Lower lobe of right lung (tissue), 2 donors: Measurements from ENCODE around the gene ARID3B. TPM values are rescaled to one million over a fixed set of nuclear protein-coding genes. Genes with fewer than 3 reads are reported as not detected.
"Not testable (repeated sequence)": the region's sequence is repeated elsewhere in the genome, so short reads cannot be mapped to it uniquely, and the experiment has no call there.

ENCODE experiments used
- ATAC-seq, 2 donors: fragments of 200-7000 bp; cut with Tn5 transposase; one replicate each; pipeline ENCODE4 v1.9.1; 2020 to 2022; ENCODE audit warnings: mild to moderate bottlenecking in 2 of 2, moderate library complexity in 2 of 2
- DNase-seq: peaks from one replicate; pipeline ENCODE4 v3.0.0-alpha.2; 2020
- H3K27ac ChIP-seq: fragments of 200-600 bp; one replicate; pipeline ENCODE4 v1.8.0; 2022
- H3K27me3 ChIP-seq: fragments of 200-600 bp; one replicate; pipeline ENCODE4 v1.8.0; 2022; ENCODE audit warnings: low read depth
- H3K36me3 ChIP-seq: fragments of 200-600 bp; one replicate; pipeline ENCODE4 v1.8.0; 2022; ENCODE audit warnings: mild to moderate bottlenecking
- H3K4me1 ChIP-seq: fragments of 200-600 bp; one replicate; pipeline ENCODE4 v1.8.0; 2022
- H3K4me3 ChIP-seq: fragments of 200-600 bp; one replicate; pipeline ENCODE4 v1.8.0; 2022; ENCODE audit warnings: mild to moderate bottlenecking
- H3K9me3 ChIP-seq: fragments of 200-600 bp; one replicate; pipeline ENCODE4 v1.8.0; 2022
- intact Hi-C: fragments of 100-400 bp; cut with DNase I; formaldehyde crosslinking; loops from one replicate; pipeline ENCODE4 v1.11.0; 2022
- total RNA-seq: library from RNA; stranded (reverse); fragmentation: NEBNext Ultra II Directional; extraction: Animal tissue kit (Norgen Biotek cat#: 25700); gene quantifications from one replicate; pipeline ENCODE4 v1.2.1, GENCODE V29; 2021
- TF ChIP-seq, protein P1 (sequence below): fragments of 200-600 bp; IDR thresholded peaks from one replicate; pipeline ENCODE4 v1.8.0; 2022; ENCODE audit warnings: antibody characterized with exemption, mild to moderate bottlenecking
- donor health status: DM: no; HTN: yes; CAD: no; lungs with severe emphysema.

ARID3B gene
- total RNA-seq, 1 donor from 2014 or later, result 11.1 TPM

DNA sequence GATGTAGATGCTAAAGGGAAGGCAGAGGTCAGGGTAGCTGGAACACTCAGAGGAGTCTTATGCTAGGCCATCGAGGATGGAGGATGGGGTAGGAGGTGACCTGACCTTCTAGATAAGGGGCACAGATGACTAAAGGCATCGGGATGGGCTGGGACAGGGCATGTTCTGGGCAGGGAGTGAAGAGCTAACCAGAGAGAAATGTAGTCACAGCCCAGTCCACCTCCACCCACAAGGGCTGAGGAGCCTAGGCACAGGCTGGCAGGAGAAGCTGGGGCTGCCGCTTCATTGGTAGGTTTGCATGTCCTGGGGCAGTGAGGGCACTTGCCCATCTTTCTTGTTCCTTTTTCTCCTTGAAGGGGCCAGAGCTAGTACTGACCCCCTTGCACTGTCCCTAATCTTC lies 87.2 kb downstream of the ARID3B start:
- peaks cover 100% of the 10 kb centered on the region for H3K36me3 ChIP-seq
- TF ChIP-seq, protein P1, sequence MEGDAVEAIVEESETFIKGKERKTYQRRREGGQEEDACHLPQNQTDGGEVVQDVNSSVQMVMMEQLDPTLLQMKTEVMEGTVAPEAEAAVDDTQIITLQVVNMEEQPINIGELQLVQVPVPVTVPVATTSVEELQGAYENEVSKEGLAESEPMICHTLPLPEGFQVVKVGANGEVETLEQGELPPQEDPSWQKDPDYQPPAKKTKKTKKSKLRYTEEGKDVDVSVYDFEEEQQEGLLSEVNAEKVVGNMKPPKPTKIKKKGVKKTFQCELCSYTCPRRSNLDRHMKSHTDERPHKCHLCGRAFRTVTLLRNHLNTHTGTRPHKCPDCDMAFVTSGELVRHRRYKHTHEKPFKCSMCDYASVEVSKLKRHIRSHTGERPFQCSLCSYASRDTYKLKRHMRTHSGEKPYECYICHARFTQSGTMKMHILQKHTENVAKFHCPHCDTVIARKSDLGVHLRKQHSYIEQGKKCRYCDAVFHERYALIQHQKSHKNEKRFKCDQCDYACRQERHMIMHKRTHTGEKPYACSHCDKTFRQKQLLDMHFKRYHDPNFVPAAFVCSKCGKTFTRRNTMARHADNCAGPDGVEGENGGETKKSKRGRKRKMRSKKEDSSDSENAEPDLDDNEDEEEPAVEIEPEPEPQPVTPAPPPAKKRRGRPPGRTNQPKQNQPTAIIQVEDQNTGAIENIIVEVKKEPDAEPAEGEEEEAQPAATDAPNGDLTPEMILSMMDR, result no peak
- H3K4me3 ChIP-seq, result no peak overlapping the region
- peaks cover 10% of the 10 kb centered on the region for H3K4me1 ChIP-seq
- ATAC-seq (no peak), DNase-seq (no peak)
- H3K27me3 ChIP-seq, result no peaks in the 10 kb centered on the region
- H3K9me3 ChIP-seq, result no peaks in the 10 kb centered on the region
- intact Hi-C loops, result no loop called here
- H3K27ac ChIP-seq, result no peak overlapping the region

DNA sequence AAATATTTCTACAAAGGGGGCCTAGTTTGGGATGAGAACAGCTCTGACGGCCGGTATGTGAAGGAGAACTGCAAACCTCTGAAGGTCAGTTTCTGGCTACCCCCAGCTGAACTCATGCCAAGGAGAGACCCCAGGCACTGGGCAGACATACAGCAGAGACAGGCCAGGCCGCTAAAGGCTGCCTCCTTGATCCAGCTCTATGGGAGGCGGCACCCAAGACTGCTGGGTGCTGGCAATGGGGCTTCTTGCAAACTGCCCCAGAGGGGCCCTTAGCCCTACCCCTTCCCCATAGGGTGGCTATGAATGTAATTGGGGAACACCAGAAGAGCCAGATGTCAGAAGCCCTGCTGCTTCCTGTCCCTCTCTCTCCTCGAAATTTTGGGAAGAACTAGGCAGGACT lies 87.9 kb downstream of the ARID3B start:
- peaks cover 100% of the 10 kb centered on the region for H3K36me3 ChIP-seq
- intact Hi-C loops, result no loop called here

DNA sequence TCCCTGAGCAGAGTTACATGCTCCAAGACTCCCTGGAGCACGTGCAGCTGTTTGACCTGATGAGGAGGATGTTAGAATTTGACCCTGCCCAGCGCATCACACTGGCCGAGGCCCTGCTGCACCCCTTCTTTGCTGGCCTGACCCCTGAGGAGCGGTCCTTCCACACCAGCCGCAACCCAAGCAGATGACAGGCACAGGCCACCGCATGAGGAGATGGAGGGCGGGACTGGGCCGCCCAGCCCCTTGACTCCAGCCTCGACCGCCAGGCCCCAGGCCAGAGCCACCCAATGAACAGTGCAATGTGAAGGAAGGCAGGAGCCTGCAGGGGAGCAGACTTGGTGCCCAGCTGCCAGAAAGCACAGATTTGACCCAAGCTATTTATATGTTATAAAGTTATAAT lies 88.7 kb downstream of the ARID3B start:
- H3K4me3 ChIP-seq, H3K27ac ChIP-seq, H3K27me3 ChIP-seq, H3K4me1 ChIP-seq, H3K9me3 ChIP-seq, intact Hi-C loops, DNase-seq, ATAC-seq: not testable (repeated sequence)
- peaks cover 100% of the 10 kb centered on the region for H3K36me3 ChIP-seq

More for the DNA sequence above, 87.9 kb downstream of the ARID3B start:
- Histone ChIP-seq H3K9me3 (no peaks in the 10 kb centered on the region), H3K27me3 (no peaks in the 10 kb centered on the region), H3K4me1 (peaks cover 3% of the 10 kb centered on the region), H3K27ac (no peak overlapping the region), H3K4me3 (no peak overlapping the region)
- DNase-seq (no peak), ATAC-seq (no peak)
- TF ChIP-seq, protein P1, result no peak

DNA sequence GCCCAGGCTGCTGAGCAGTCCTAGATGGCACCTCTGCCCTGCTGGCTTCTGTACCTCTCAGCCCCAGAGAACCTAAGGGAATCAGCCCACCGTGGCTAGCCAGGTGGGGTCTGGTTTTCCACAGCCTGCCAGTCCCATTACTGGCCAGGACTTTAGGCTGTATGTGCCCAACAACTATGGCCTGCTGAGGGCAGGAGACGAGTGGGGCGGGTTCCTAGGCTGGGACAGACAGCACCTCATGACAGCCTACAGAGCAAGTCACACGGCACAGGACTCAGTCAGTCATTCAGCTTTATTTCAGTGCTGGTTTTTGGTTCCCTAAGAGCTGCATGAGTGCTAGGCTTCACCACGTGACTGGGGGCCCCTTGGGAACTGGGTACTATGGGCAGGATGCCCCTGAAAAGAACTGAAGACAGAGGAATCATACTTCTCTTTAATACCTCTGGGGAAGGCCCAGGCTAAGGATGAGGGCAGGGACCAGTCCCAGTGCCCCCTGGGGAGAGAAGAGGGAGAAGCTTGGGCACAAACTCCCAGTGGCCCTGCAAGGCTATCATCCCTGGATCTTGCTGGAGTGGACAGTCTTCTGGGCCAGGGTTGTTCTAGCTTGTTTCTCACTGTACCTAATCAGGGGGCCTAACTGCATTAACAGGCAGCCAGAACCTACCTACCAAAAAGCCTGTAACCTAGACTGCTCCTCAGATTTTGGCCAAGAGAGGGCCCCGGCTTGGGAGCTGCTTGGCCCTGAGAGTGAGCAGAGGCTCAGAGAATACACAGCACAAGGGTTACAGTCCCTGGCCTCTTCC lies 89.5 kb downstream of the ARID3B start:
- TF ChIP-seq, protein P1, result no peak
- peaks cover 99% of the 10 kb centered on the region for H3K36me3 ChIP-seq
- no peaks in the 10 kb centered on the region for H3K27me3 ChIP-seq
- DNase-seq, result no peak
- no peaks in the 10 kb centered on the region for H3K4me1 ChIP-seq
- no peak for ATAC-seq
- no peak overlapping the region for H3K4me3 ChIP-seq
- H3K27ac ChIP-seq, result no peak overlapping the region
- intact Hi-C loops, result no loop called here
- H3K9me3 ChIP-seq, result no peaks in the 10 kb centered on the region

DNA sequence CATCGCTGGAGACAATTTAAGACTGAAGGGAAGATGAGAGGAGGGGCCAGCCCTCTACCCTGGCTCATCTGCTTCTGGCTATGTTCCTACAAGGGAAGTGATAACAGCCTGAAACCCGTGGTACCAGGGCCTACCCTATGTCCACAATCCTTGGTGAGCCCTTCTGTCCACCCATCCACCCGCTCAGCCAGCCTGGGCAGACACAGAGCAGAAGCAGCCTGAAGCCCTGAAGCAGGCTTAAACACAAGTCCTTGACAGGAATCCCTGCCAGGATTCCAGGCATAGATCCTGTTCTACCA lies 90.0 kb downstream of the ARID3B start:
- Histone ChIP-seq H3K27ac (no peak overlapping the region), H3K27me3 (no peaks in the 10 kb centered on the region), H3K36me3 (peaks cover 99% of the 10 kb centered on the region), H3K4me3 (no peak overlapping the region), H3K9me3 (no peaks in the 10 kb centered on the region), H3K4me1 (no peaks in the 10 kb centered on the region)
- TF ChIP-seq, protein P1, result no peak
- ATAC-seq (no peak), DNase-seq (no peak)
- intact Hi-C loops, result no loop called here

DNA sequence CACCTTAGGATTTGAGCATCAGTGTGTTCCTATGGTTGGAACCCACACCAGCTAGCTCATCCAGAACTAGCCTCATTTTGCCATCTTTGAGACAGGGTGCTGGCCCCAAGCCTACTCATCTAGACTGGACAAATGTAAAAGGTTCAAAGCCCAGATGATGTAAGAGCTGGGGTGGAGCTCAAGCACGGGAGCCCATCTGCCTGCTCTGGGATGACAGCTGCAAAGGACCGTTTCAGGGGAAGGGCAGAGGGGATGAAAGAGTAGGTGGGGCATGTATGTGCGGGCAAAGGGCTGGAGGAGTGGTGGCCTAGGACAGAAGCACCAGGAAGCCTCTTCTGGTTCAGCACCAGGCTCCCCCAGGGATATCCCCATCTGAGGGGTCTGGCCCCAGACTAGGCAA lies 90.4 kb downstream of the ARID3B start:
- Histone ChIP-seq H3K4me1 (no peaks in the 10 kb centered on the region), H3K4me3 (no peak overlapping the region), H3K27ac (no peak overlapping the region), H3K9me3 (no peaks in the 10 kb centered on the region), H3K36me3 (peaks cover 99% of the 10 kb centered on the region), H3K27me3 (no peaks in the 10 kb centered on the region)
- no peak for ATAC-seq
- TF ChIP-seq, protein P1, result no peak
- intact Hi-C loops, result no loop called here
- DNase-seq, result no peak
